ENCODE data around the gene RIN3.
"Not testable (repeated sequence)": the region's sequence is repeated elsewhere in the genome, so short reads cannot be mapped to it uniquely, and the experiment has no call there.

The RIN3 gene

GRCh38 chr14:92523752-92524151 is 10.2 kb downstream of the RIN3 start:
- Histone ChIP-seq H3K9me3 (ENCODE audit: control insufficient read depth in 1 of 2, low read length in 2 of 2) (no peaks in the 10 kb centered on the region), H3K36me3 (ENCODE audit: control insufficient read depth in 1 of 2, insufficient read depth in 2 of 2, low read length in 2 of 2) (no peaks in the 10 kb centered on the region), H3K4me1 (ENCODE audit: control insufficient read depth in 1 of 2, insufficient read depth in 2 of 2, low read length in 2 of 2) (peaks cover 0 to 26% of the 10 kb centered on the region in 2 donors), H3K4me3 (ENCODE audit: low read depth in 1 of 2, low read length in 2 of 2) (no peak overlapping the region), H3K27me3 (ENCODE audit: low read depth, low read length) (no peaks in the 10 kb centered on the region), H3K27ac (ENCODE audit: low read length) (no peak overlapping the region)

GRCh38 chr14:92524602-92525185 is 11.1 kb downstream of the RIN3 start:
- Histone ChIP-seq H3K36me3 (ENCODE audit: control insufficient read depth in 1 of 2, insufficient read depth in 2 of 2, low read length in 2 of 2) (no peaks in the 10 kb centered on the region), H3K4me3 (ENCODE audit: low read depth in 1 of 2, low read length in 2 of 2) (no peak overlapping the region), H3K4me1 (ENCODE audit: control insufficient read depth in 1 of 2, insufficient read depth in 2 of 2, low read length in 2 of 2) (peaks cover 0 to 26% of the 10 kb centered on the region in 2 donors), H3K9me3 (ENCODE audit: control insufficient read depth in 1 of 2, low read length in 2 of 2) (no peaks in the 10 kb centered on the region), H3K27ac (ENCODE audit: low read length) (no peak overlapping the region), H3K27me3 (ENCODE audit: low read depth, low read length) (no peaks in the 10 kb centered on the region)

GRCh38 chr14:92525322-92526095 is 11.9 kb downstream of the RIN3 start:
- H3K27me3 ChIP-seq (ENCODE audit: low read depth, low read length), result no peaks in the 10 kb centered on the region
- peaks cover 0 to 26% of the 10 kb centered on the region in 2 donors for H3K4me1 ChIP-seq (ENCODE audit: control insufficient read depth in 1 of 2, insufficient read depth in 2 of 2, low read length in 2 of 2)
- H3K9me3 ChIP-seq (ENCODE audit: control insufficient read depth in 1 of 2, low read length in 2 of 2), result no peaks in the 10 kb centered on the region
- no peak overlapping the region for H3K4me3 ChIP-seq (ENCODE audit: low read depth in 1 of 2, low read length in 2 of 2)
- no peak overlapping the region for H3K27ac ChIP-seq (ENCODE audit: low read length)
- H3K36me3 ChIP-seq (ENCODE audit: control insufficient read depth in 1 of 2, insufficient read depth in 2 of 2, low read length in 2 of 2), result no peaks in the 10 kb centered on the region

GRCh38 chr14:92527721-92528120 is 14.1 kb downstream of the RIN3 start:
- Histone ChIP-seq H3K4me3 (ENCODE audit: low read depth in 1 of 2, low read length in 2 of 2) (no peak overlapping the region), H3K4me1 (ENCODE audit: control insufficient read depth in 1 of 2, insufficient read depth in 2 of 2, low read length in 2 of 2) (peaks cover 0 to 26% of the 10 kb centered on the region in 2 donors), H3K36me3 (ENCODE audit: control insufficient read depth in 1 of 2, insufficient read depth in 2 of 2, low read length in 2 of 2) (no peaks in the 10 kb centered on the region)

GRCh38 chr14:92528486-92529100 is 15.0 kb downstream of the RIN3 start:
- Histone ChIP-seq H3K4me3 (ENCODE audit: low read depth in 1 of 2, low read length in 2 of 2) (no peak overlapping the region), H3K36me3 (ENCODE audit: control insufficient read depth in 1 of 2, insufficient read depth in 2 of 2, low read length in 2 of 2) (no peaks in the 10 kb centered on the region), H3K27me3 (ENCODE audit: low read depth, low read length) (no peaks in the 10 kb centered on the region), H3K27ac (ENCODE audit: low read length) (no peak overlapping the region), H3K9me3 (ENCODE audit: control insufficient read depth in 1 of 2, low read length in 2 of 2) (no peaks in the 10 kb centered on the region), H3K4me1 (ENCODE audit: control insufficient read depth in 1 of 2, insufficient read depth in 2 of 2, low read length in 2 of 2) (peaks cover 0 to 22% of the 10 kb centered on the region in 2 donors)

More at GRCh38 chr14:92527721-92528120, 14.1 kb downstream of the RIN3 start:
- Histone ChIP-seq H3K27ac (ENCODE audit: low read length) (no peak overlapping the region), H3K9me3 (ENCODE audit: control insufficient read depth in 1 of 2, low read length in 2 of 2) (no peaks in the 10 kb centered on the region), H3K27me3 (ENCODE audit: low read depth, low read length) (no peaks in the 10 kb centered on the region)

GRCh38 chr14:92529903-92530302 is 16.3 kb downstream of the RIN3 start:
- Histone ChIP-seq H3K27me3 (ENCODE audit: low read depth, low read length) (no peaks in the 10 kb centered on the region), H3K4me3 (ENCODE audit: low read depth in 1 of 2, low read length in 2 of 2) (no peak overlapping the region), H3K27ac (ENCODE audit: low read length) (no peak overlapping the region), H3K4me1 (ENCODE audit: control insufficient read depth in 1 of 2, insufficient read depth in 2 of 2, low read length in 2 of 2) (peaks cover 0 to 13% of the 10 kb centered on the region in 2 donors), H3K9me3 (ENCODE audit: control insufficient read depth in 1 of 2, low read length in 2 of 2) (no peaks in the 10 kb centered on the region), H3K36me3 (ENCODE audit: control insufficient read depth in 1 of 2, insufficient read depth in 2 of 2, low read length in 2 of 2) (no peaks in the 10 kb centered on the region)

- peaks cover 0 to 8% of the 10 kb centered on the region in 2 donors for H3K4me1 ChIP-seq (ENCODE audit: control insufficient read depth in 1 of 2, insufficient read depth in 2 of 2, low read length in 2 of 2)
- H3K27me3 ChIP-seq (ENCODE audit: low read depth, low read length), result no peaks in the 10 kb centered on the region
- no peak overlapping the region for H3K4me3 ChIP-seq (ENCODE audit: low read depth in 1 of 2, low read length in 2 of 2)
- H3K36me3 ChIP-seq (ENCODE audit: control insufficient read depth in 1 of 2, insufficient read depth in 2 of 2, low read length in 2 of 2), result no peaks in the 10 kb centered on the region
- H3K27ac ChIP-seq (ENCODE audit: low read length), result no peak overlapping the region
- no peaks in the 10 kb centered on the region for H3K9me3 ChIP-seq (ENCODE audit: control insufficient read depth in 1 of 2, low read length in 2 of 2)
Measured at GRCh38 chr14:92531106-92531873, 17.7 kb downstream of the RIN3 start.

- H3K27ac ChIP-seq (ENCODE audit: low read length), result no peak overlapping the region
- no peak overlapping the region for H3K4me3 ChIP-seq (ENCODE audit: low read depth in 1 of 2, low read length in 2 of 2)
- H3K9me3 ChIP-seq (ENCODE audit: control insufficient read depth in 1 of 2, low read length in 2 of 2), result no peaks in the 10 kb centered on the region
- peaks cover 0 to 8% of the 10 kb centered on the region in 2 donors for H3K4me1 ChIP-seq (ENCODE audit: control insufficient read depth in 1 of 2, insufficient read depth in 2 of 2, low read length in 2 of 2)
- H3K36me3 ChIP-seq (ENCODE audit: control insufficient read depth in 1 of 2, insufficient read depth in 2 of 2, low read length in 2 of 2), result no peaks in the 10 kb centered on the region
- no peaks in the 10 kb centered on the region for H3K27me3 ChIP-seq (ENCODE audit: low read depth, low read length)
Measured at GRCh38 chr14:92532490-92533163, 19.0 kb downstream of the RIN3 start.

GRCh38 chr14:92534932-92535643 is 21.5 kb downstream of the RIN3 start:
- H3K27me3 ChIP-seq (ENCODE audit: low read depth, low read length), result no peaks in the 10 kb centered on the region
- H3K4me1 ChIP-seq (ENCODE audit: control insufficient read depth in 1 of 2, insufficient read depth in 2 of 2, low read length in 2 of 2), result peaks cover 10 to 17% of the 10 kb centered on the region in 2 donors
- H3K27ac ChIP-seq (ENCODE audit: low read length), result no peak overlapping the region
- no peaks in the 10 kb centered on the region for H3K36me3 ChIP-seq (ENCODE audit: control insufficient read depth in 1 of 2, insufficient read depth in 2 of 2, low read length in 2 of 2)
- H3K9me3 ChIP-seq (ENCODE audit: control insufficient read depth in 1 of 2, low read length in 2 of 2), result no peaks in the 10 kb centered on the region
- H3K4me3 ChIP-seq (ENCODE audit: low read depth in 1 of 2, low read length in 2 of 2), result no peak overlapping the region

GRCh38 chr14:92536231-92536630 is 22.6 kb downstream of the RIN3 start:
- H3K4me1 ChIP-seq (ENCODE audit: control insufficient read depth in 1 of 2, insufficient read depth in 2 of 2, low read length in 2 of 2), result peaks cover 14 to 29% of the 10 kb centered on the region in 2 donors
- not testable (repeated sequence) for H3K27ac ChIP-seq (ENCODE audit: low read length); H3K27me3 ChIP-seq (ENCODE audit: low read depth, low read length); H3K4me3 ChIP-seq (ENCODE audit: low read depth in 1 of 2, low read length in 2 of 2); H3K9me3 ChIP-seq (ENCODE audit: control insufficient read depth in 1 of 2, low read length in 2 of 2); H3K36me3 ChIP-seq (ENCODE audit: control insufficient read depth in 1 of 2, insufficient read depth in 2 of 2, low read length in 2 of 2)

All from muscle layer of duodenum (tissue), 2 donors.